ENCODE data around the gene PROZ. TPM values are rescaled to one million over a fixed set of nuclear protein-coding genes. Genes with fewer than 3 reads are reported as not detected.

Gene PROZ
- total RNA-seq, 2 experiments from 2014 or later, result not detected

- Histone ChIP-seq H3K9me3 (ENCODE audit: control insufficient read depth in 1 of 2, insufficient read depth in 1 of 2, low read length in 2 of 2) (no peaks in the 10 kb centered on the region), H3K4me3 (ENCODE audit: low read length) (no peak overlapping the region), H3K4me1 (ENCODE audit: insufficient read depth, low read length) (no peaks in the 10 kb centered on the region), H3K36me3 (ENCODE audit: insufficient read depth, low read length) (no peaks in the 10 kb centered on the region), H3K27me3 (ENCODE audit: control insufficient read depth in 1 of 2, insufficient read depth in 2 of 2, low read length in 2 of 2) (peaks cover 0 to 2% of the 10 kb centered on the region in 2 experiments), H3K27ac (ENCODE audit: low read depth in 1 of 2, low read length in 2 of 2) (no peak overlapping the region)
- POLR2A ChIA-PET, result no interaction called here
- no peaks in the 10 kb centered on the region for H3K27me3 Mint-ChIP-seq
- no peak overlapping the region for H3K4me3 Mint-ChIP-seq
- no peaks in the 10 kb centered on the region for H3K36me3 Mint-ChIP-seq (ENCODE audit: low read depth)
- CTCF ChIA-PET, result no interaction called here
- no peak overlapping the region for H3K27ac Mint-ChIP-seq
- no peaks in the 10 kb centered on the region for H3K4me1 Mint-ChIP-seq (ENCODE audit: low read depth)
- ATAC-seq (ENCODE audit: poor library complexity), result no peak
- TF ChIP-seq CTCF (IDR thresholded peaks at IDR 0.05), result no peak
- H3K9me3 Mint-ChIP-seq, result no peaks in the 10 kb centered on the region
- intact Hi-C loops (cut with DNase I, micrococcal nuclease), result no loop called here
- no peak for DNase-seq
These were observed 39.2 kb upstream of the PROZ start for GRCh38 chr13:113119166-113119821.

- ATAC-seq (ENCODE audit: poor library complexity) (no peak), DNase-seq (no peak)
- TF ChIP-seq CTCF (IDR thresholded peaks at IDR 0.05), result no peak
- H3K9me3 Mint-ChIP-seq, result no peaks in the 10 kb centered on the region
- POLR2A ChIA-PET, result no interaction called here
- CTCF ChIA-PET, result no interaction called here
- no peaks in the 10 kb centered on the region for H3K36me3 Mint-ChIP-seq (ENCODE audit: low read depth)
- Histone ChIP-seq H3K27ac (ENCODE audit: low read depth in 1 of 2, low read length in 2 of 2) (no peak overlapping the region), H3K27me3 (ENCODE audit: control insufficient read depth in 1 of 2, insufficient read depth in 2 of 2, low read length in 2 of 2) (peaks cover 0 to 2% of the 10 kb centered on the region in 2 experiments), H3K9me3 (ENCODE audit: control insufficient read depth in 1 of 2, insufficient read depth in 1 of 2, low read length in 2 of 2) (no peaks in the 10 kb centered on the region), H3K4me1 (ENCODE audit: insufficient read depth, low read length) (no peaks in the 10 kb centered on the region), H3K4me3 (ENCODE audit: low read length) (no peak overlapping the region), H3K36me3 (ENCODE audit: insufficient read depth, low read length) (no peaks in the 10 kb centered on the region)
- no peak overlapping the region for H3K27ac Mint-ChIP-seq
- no peaks in the 10 kb centered on the region for H3K27me3 Mint-ChIP-seq
- no peak overlapping the region for H3K4me3 Mint-ChIP-seq
- intact Hi-C loops (cut with DNase I, micrococcal nuclease), result no loop called here
- no peaks in the 10 kb centered on the region for H3K4me1 Mint-ChIP-seq (ENCODE audit: low read depth)
These were observed 38.6 kb upstream of the PROZ start for GRCh38 chr13:113119822-113120189.

- H3K36me3 Mint-ChIP-seq (ENCODE audit: low read depth), result no peaks in the 10 kb centered on the region
- no peaks in the 10 kb centered on the region for H3K9me3 Mint-ChIP-seq
- no peak for ATAC-seq (ENCODE audit: poor library complexity)
These were observed 37.9 kb upstream of the PROZ start for GRCh38 chr13:113120300-113121182.

More at GRCh38 chr13:113120300-113121182, 37.9 kb upstream of the PROZ start:
- H3K4me1 ChIP-seq (ENCODE audit: insufficient read depth, low read length), result no peaks in the 10 kb centered on the region
- TF ChIP-seq CTCF (IDR thresholded peaks at IDR 0.05), result no peak
- H3K27me3 ChIP-seq (ENCODE audit: control insufficient read depth in 1 of 2, insufficient read depth in 2 of 2, low read length in 2 of 2), result peaks cover 0 to 2% of the 10 kb centered on the region in 2 experiments
- no peak overlapping the region for H3K27ac ChIP-seq (ENCODE audit: low read depth in 1 of 2, low read length in 2 of 2)
- H3K4me1 Mint-ChIP-seq (ENCODE audit: low read depth), result no peaks in the 10 kb centered on the region
- CTCF ChIA-PET, result no interaction called here
- POLR2A ChIA-PET, result no interaction called here
- no peak overlapping the region for H3K4me3 Mint-ChIP-seq
- no peak overlapping the region for H3K4me3 ChIP-seq (ENCODE audit: low read length)
- no peaks in the 10 kb centered on the region for H3K9me3 ChIP-seq (ENCODE audit: control insufficient read depth in 1 of 2, insufficient read depth in 1 of 2, low read length in 2 of 2)
- peaks cover under 1% of the 10 kb centered on the region for H3K27me3 Mint-ChIP-seq
- no peaks in the 10 kb centered on the region for H3K36me3 ChIP-seq (ENCODE audit: insufficient read depth, low read length)
- DNase-seq, result no peak
- intact Hi-C loops (cut with DNase I, micrococcal nuclease), result no loop called here
- H3K27ac Mint-ChIP-seq, result no peak overlapping the region
